Measurements from ENCODE around the gene HTR2A. TPM values are rescaled to one million over a fixed set of nuclear protein-coding genes. Genes with fewer than 3 reads are reported as not detected.
"Not testable (repeated sequence)": the region's sequence is repeated elsewhere in the genome, so short reads cannot be mapped to it uniquely, and the experiment has no call there.

The HTR2A gene
- total RNA-seq, 2 donors from 2014 or later: 0.16 to 0.78 TPM

- no peaks in the 10 kb centered on the region for H3K27me3 ChIP-seq
- no peak overlapping the region for H3K4me3 ChIP-seq
- DNase-seq (ENCODE audit: low spot score): no peak
- peaks cover 0 to 15% of the 10 kb centered on the region in 2 donors for H3K9me3 ChIP-seq
- H3K4me1 ChIP-seq: no peaks in the 10 kb centered on the region
- no peak overlapping the region for H3K27ac ChIP-seq
- H3K36me3 ChIP-seq: no peaks in the 10 kb centered on the region
- no peak for TF ChIP-seq CTCF (IDR thresholded peaks at IDR 0.05)
Measured at GRCh38 chr13:46816371-46816770, 80.5 kb downstream of the HTR2A start.

- no peak overlapping the region for H3K27ac ChIP-seq
- no peak overlapping the region for H3K4me3 ChIP-seq
- H3K27me3 ChIP-seq: no peaks in the 10 kb centered on the region
- no peaks in the 10 kb centered on the region for H3K4me1 ChIP-seq
- no peaks in the 10 kb centered on the region for H3K36me3 ChIP-seq
- peaks cover 0 to 15% of the 10 kb centered on the region in 2 donors for H3K9me3 ChIP-seq
- no peak for TF ChIP-seq CTCF (IDR thresholded peaks at IDR 0.05)
- no peak for DNase-seq (ENCODE audit: low spot score)
Measured at GRCh38 chr13:46812301-46812797, 84.5 kb downstream of the HTR2A start.

- no peak for DNase-seq (ENCODE audit: low spot score)
- H3K4me3 ChIP-seq: no peak overlapping the region
- no peak overlapping the region for H3K27ac ChIP-seq
- H3K27me3 ChIP-seq: no peaks in the 10 kb centered on the region
- no peaks in the 10 kb centered on the region for H3K4me1 ChIP-seq
- peaks cover 0 to 15% of the 10 kb centered on the region in 2 donors for H3K9me3 ChIP-seq
- TF ChIP-seq CTCF (IDR thresholded peaks at IDR 0.05): no peak
- H3K36me3 ChIP-seq: no peaks in the 10 kb centered on the region
Measured at GRCh38 chr13:46810440-46810839, 86.4 kb downstream of the HTR2A start.

GRCh38 chr13:46804921-46805320, 91.9 kb downstream of the HTR2A start:
- DNase-seq (ENCODE audit: low spot score); H3K4me3 ChIP-seq; H3K9me3 ChIP-seq; H3K27ac ChIP-seq; H3K36me3 ChIP-seq; H3K4me1 ChIP-seq; H3K27me3 ChIP-seq: not testable (repeated sequence)

- TF ChIP-seq CTCF (IDR thresholded peaks at IDR 0.05): no peak
- H3K4me3 ChIP-seq: no peak overlapping the region
- H3K9me3 ChIP-seq: no peaks in the 10 kb centered on the region
- H3K36me3 ChIP-seq: no peaks in the 10 kb centered on the region
- no peaks in the 10 kb centered on the region for H3K4me1 ChIP-seq
- no peak overlapping the region for H3K27ac ChIP-seq
- no peak for DNase-seq (ENCODE audit: low spot score)
- H3K27me3 ChIP-seq: no peaks in the 10 kb centered on the region
Measured at GRCh38 chr13:46804391-46804815, 92.5 kb downstream of the HTR2A start.

- DNase-seq (ENCODE audit: low spot score): no peak
- no peak for TF ChIP-seq CTCF (IDR thresholded peaks at IDR 0.05)
- no peak overlapping the region for H3K4me3 ChIP-seq
- H3K36me3 ChIP-seq: no peaks in the 10 kb centered on the region
- H3K4me1 ChIP-seq: no peaks in the 10 kb centered on the region
- no peaks in the 10 kb centered on the region for H3K9me3 ChIP-seq
- H3K27me3 ChIP-seq: no peaks in the 10 kb centered on the region
- no peak overlapping the region for H3K27ac ChIP-seq
Measured at GRCh38 chr13:46803586-46803985, 93.3 kb downstream of the HTR2A start.
